WERI-Rb-1 (cell line): ENCODE data around the gene CACNA2D4.
A peak's percentile ranks its signal among the peaks of the same experiment; 100 is the strongest.

Experiments used
- DNase-seq: peaks from one replicate; pipeline ENCODE4 v3.0.0-alpha.2; 2020
- H3K27ac ChIP-seq: fragments of 250-450 bp; sonication (Bioruptor Pico); 2 replicates; pipeline ENCODE4 v1.5.1; 2020; ENCODE audit warnings: mild to moderate bottlenecking, moderate library complexity
- H3K27me3 ChIP-seq: fragments of 250-450 bp; sonication (Bioruptor Pico); 2 replicates; pipeline ENCODE4 v1.5.1; 2021; ENCODE audit warnings: mild to moderate bottlenecking, low read depth, moderate library complexity; ENCODE audit not compliant: insufficient read depth, severe bottlenecking
- H3K36me3 ChIP-seq: fragments of 250-450 bp; sonication (Bioruptor Pico); 2 replicates; pipeline ENCODE4 v1.5.1; 2020; ENCODE audit warnings: mild to moderate bottlenecking, moderate library complexity
- H3K4me3 ChIP-seq: 2 replicates; pipeline ENCODE4 v1.5.1; 2011; ENCODE audit warnings: low read depth, mild to moderate bottlenecking, control low read depth, low read length
- H3K9me3 ChIP-seq: fragments of 250-450 bp; sonication (Bioruptor Pico); 2 replicates; pipeline ENCODE4 v1.5.1; 2021; ENCODE audit warnings: mild to moderate bottlenecking, moderate library complexity; ENCODE audit not compliant: severe bottlenecking
- CTCF ChIP-seq: IDR thresholded peaks from 2 replicates; pipeline ENCODE4 v1.5.1; 2011; ENCODE audit warnings: low read depth, mild to moderate bottlenecking, control low read depth, inconsistent platforms, low read length

CACNA2D4 gene

GRCh38 chr12:1934831-1935230, 16.4 kb upstream of the CACNA2D4 start:
- peaks cover 6% of the 10 kb centered on the region for H3K36me3 ChIP-seq
- no peak for TF ChIP-seq CTCF
- no peaks in the 10 kb centered on the region for H3K27me3 ChIP-seq
- no peaks in the 10 kb centered on the region for H3K9me3 ChIP-seq
- no peak overlapping the region for H3K27ac ChIP-seq
- no peak overlapping the region for H3K4me3 ChIP-seq
- no peak for DNase-seq

- no peak for TF ChIP-seq CTCF
- no peak overlapping the region for H3K27ac ChIP-seq
- H3K27me3 ChIP-seq: no peaks in the 10 kb centered on the region
- H3K9me3 ChIP-seq: no peaks in the 10 kb centered on the region
- DNase-seq: no peak
- H3K36me3 ChIP-seq: peaks cover 4% of the 10 kb centered on the region
- no peak overlapping the region for H3K4me3 ChIP-seq
These were observed 15.6 kb upstream of the CACNA2D4 start for GRCh38 chr12:1934068-1934467.

GRCh38 chr12:1933342-1934051, 15.0 kb upstream of the CACNA2D4 start:
- no peaks in the 10 kb centered on the region for H3K9me3 ChIP-seq
- DNase-seq: peak; percentile 35
- H3K27ac ChIP-seq: no peak overlapping the region

GRCh38 chr12:1932264-1932777, 13.9 kb upstream of the CACNA2D4 start:
- Histone ChIP-seq H3K36me3 (no peaks in the 10 kb centered on the region), H3K27me3 (no peaks in the 10 kb centered on the region), H3K27ac (no peak overlapping the region), H3K9me3 (no peaks in the 10 kb centered on the region), H3K4me3 (no peak overlapping the region)
- no peak for TF ChIP-seq CTCF
- DNase-seq: no peak

More at GRCh38 chr12:1933342-1934051, 15.0 kb upstream of the CACNA2D4 start:
- no peaks in the 10 kb centered on the region for H3K27me3 ChIP-seq
- H3K4me3 ChIP-seq: no peak overlapping the region
- H3K36me3 ChIP-seq: no peaks in the 10 kb centered on the region
- 0 out of 2 replicates have a peak, but pooled peaks have one; percentile 24 for TF ChIP-seq CTCF

- H3K36me3 ChIP-seq: no peaks in the 10 kb centered on the region
- no peaks in the 10 kb centered on the region for H3K27me3 ChIP-seq
- H3K4me3 ChIP-seq: no peak overlapping the region
- H3K9me3 ChIP-seq: no peaks in the 10 kb centered on the region
- DNase-seq: no peak
- no peak overlapping the region for H3K27ac ChIP-seq
- no peak for TF ChIP-seq CTCF
These were observed 13.2 kb upstream of the CACNA2D4 start for GRCh38 chr12:1931642-1932041.
